ENCODE data around the gene MYOM3. TPM values are rescaled to one million over a fixed set of nuclear protein-coding genes. Genes with fewer than 3 reads are reported as not detected.

MYOM3 gene
- total and polyA plus RNA-seq, 2 of the 4 experiments (the other 2 are of a cell fraction) = 0.03 TPM; not detected in 1

- intact Hi-C loops (cut with micrococcal nuclease) = no loop called here
- H2AK9ac ChIP-seq (replicated peaks; ENCODE audit: low read depth, low read length, poor library complexity) = no peak overlapping the region
- dilution Hi-C loops (cut with HindIII; ENCODE audit: low sequenced_read_pairs, unreplicated experiment) = no loop called here
- no peak overlapping the region for H2BK20ac ChIP-seq (ENCODE audit: low read depth, low read length)
- BruUV-seq (replicated peaks) = no TSS peak
- in situ Hi-C loops (cut with MboI; ENCODE audit: low sequenced_read_pairs) = no loop called here
- H3K14ac ChIP-seq (replicated peaks; ENCODE audit: low read depth, low read length) = no peak overlapping the region
- H3K79me1 ChIP-seq (ENCODE audit: low read depth in 1 of 2, low read length in 2 of 2) = no peaks in the 10 kb centered on the region
- H3K9me1 ChIP-seq (ENCODE audit: insufficient read depth, low read length) = no peaks in the 10 kb centered on the region
- H3K4me3 ChIP-seq (ENCODE audit: insufficient read depth, low read depth, low read length) = no peak overlapping the region
- H4K5ac ChIP-seq (ENCODE audit: low read depth, low read length) = no peak overlapping the region
- H3K27me3 ChIP-seq (ENCODE audit: control insufficient read depth, insufficient read depth, low read length) = peaks cover 45% of the 10 kb centered on the region
- ATAC-seq (ENCODE audit: low read depth) = no peak
- POLR2A ChIA-PET (ENCODE audit: unreplicated experiment) = no interaction called here
- no peak overlapping the region for H2AK5ac ChIP-seq (ENCODE audit: low read depth, low read length)
- no peak overlapping the region for H4K8ac ChIP-seq (ENCODE audit: low read depth in 2 of 2, low read length in 2 of 2)
- H4K20me1 ChIP-seq (ENCODE audit: insufficient read depth, low read length) = no peaks in the 10 kb centered on the region; the same call in none of the 2 replicates
- 75% methylated on average over 7 of the region's 12 CpGs; no CpG with 5 or more reads in 1 of the 2 experiments for WGBS, 2 experiments (ENCODE audit: extremely low coverage in 2 of 2, insufficient read length in 1 of 2)
- H3K4me1 ChIP-seq (ENCODE audit: control insufficient read depth, insufficient read depth, low read length) = no peaks in the 10 kb centered on the region
- H2BK15ac ChIP-seq (ENCODE audit: low read depth, low read length) = no peak overlapping the region
- H3K9ac ChIP-seq (ENCODE audit: low read depth, low read length) = no peak overlapping the region
- TF ChIP-seq CHD1 (IDR thresholded peaks at IDR 0.05; ENCODE audit: low read depth, low read length) (no peak), POLR2A (IDR thresholded peaks at IDR 0.05; ENCODE audit: low read depth, low read length) (no peak), FOS (IDR thresholded peaks at IDR 0.05; ENCODE audit: low read depth, low read length) (no peak), RAD21 (IDR thresholded peaks at IDR 0.05; ENCODE audit: low read length) (no peak), MXI1 (IDR thresholded peaks at IDR 0.05; ENCODE audit: borderline replicate concordance, low read depth, low read length) (no peak), BHLHE40 (IDR thresholded peaks at IDR 0.05; ENCODE audit: low read depth, low read length) (no peak), RFX5 (IDR thresholded peaks at IDR 0.05; ENCODE audit: low read depth, low read length) (no peak), SMC3 (IDR thresholded peaks at IDR 0.05; ENCODE audit: low read depth, low read length) (no peak), ELK1 (IDR thresholded peaks at IDR 0.05; ENCODE audit: borderline replicate concordance, low read depth, low read length) (no peak), NFE2L2 (IDR thresholded peaks at IDR 0.05; ENCODE audit: low read depth, low read length) (no peak), MAZ (IDR thresholded peaks at IDR 0.05; ENCODE audit: borderline replicate concordance, low read depth, low read length) (no peak), RCOR1 (IDR thresholded peaks at IDR 0.05; ENCODE audit: insufficient replicate concordance, low read length) (no peak), CEBPB (IDR thresholded peaks at IDR 0.05; ENCODE audit: low read depth, low read length) (no peak), USF2 (IDR thresholded peaks at IDR 0.05; ENCODE audit: low read depth, low read length) (no peak), MAFK (IDR thresholded peaks at IDR 0.05; ENCODE audit: low read depth, low read length) (no peak), CTCF (conservative IDR thresholded peaks at IDR 0.05; ENCODE audit: low read depth, low read length) (no peak)
- H3K36me3 ChIP-seq (ENCODE audit: control insufficient read depth, insufficient read depth, low read length) = no peaks in the 10 kb centered on the region
- H2AFZ ChIP-seq (replicated peaks; ENCODE audit: low read length, poor library complexity) = no peak overlapping the region
- H3K56ac ChIP-seq (ENCODE audit: extremely low read depth, insufficient read depth, low read length) = no peak overlapping the region
- no peak overlapping the region for H3K4ac ChIP-seq (ENCODE audit: low read depth, low read length)
- no peak overlapping the region for H2BK5ac ChIP-seq (ENCODE audit: low read depth, low read length, poor library complexity, severe bottlenecking)
- H3K23ac ChIP-seq (ENCODE audit: low read depth, low read length) = no peak overlapping the region
- no peak overlapping the region for H3K27ac ChIP-seq (ENCODE audit: insufficient read depth, low read length)
- H2BK120ac ChIP-seq (ENCODE audit: low read depth, low read length) = no peak overlapping the region
- DNase-seq = no peak
- H4K91ac ChIP-seq (ENCODE audit: insufficient read depth, low read depth, low read length) = no peak overlapping the region
- no peak overlapping the region for H3K18ac ChIP-seq (ENCODE audit: low read depth, low read length)
- no peaks in the 10 kb centered on the region; the same call in 1 of the 2 replicates for H3K9me3 ChIP-seq (ENCODE audit: control insufficient read depth, insufficient read depth, low read length)
- H3K4me2 ChIP-seq (ENCODE audit: low read depth, low read length) = no peak overlapping the region
- CTCF ChIA-PET = no interaction called here
These were observed 44.0 kb downstream of the MYOM3 start for GRCh38 chr1:24067978-24068377.
